ENCODE results near the gene SIPA1L3. TPM values are rescaled to one million over a fixed set of nuclear protein-coding genes. Genes with fewer than 3 reads are reported as not detected.

SIPA1L3 gene
- total and polyA plus RNA-seq, 2 experiments from 2014 or later: 13.7 to 23.3 TPM

- peaks cover 42% of the 10 kb centered on the region for H3K79me2 ChIP-seq
- no peaks in the 10 kb centered on the region for H3K9me3 ChIP-seq (ENCODE audit: low read depth)
- no peak overlapping the region for H3K4me3 ChIP-seq
- H3K27ac ChIP-seq: peak overlapping the region; percentile 93
- H3K4me1 ChIP-seq (ENCODE audit: insufficient read depth): peaks cover 19% of the 10 kb centered on the region
- TF ChIP-seq EZH2 (IDR thresholded peaks at IDR 0.05; ENCODE audit: borderline replicate concordance) (no peak), CTCF (IDR thresholded peaks at IDR 0.05; ENCODE audit: poor library complexity) (no peak), EZH2phosphoT487 (IDR thresholded peaks at IDR 0.05; ENCODE audit: low read depth, severe bottlenecking, unreplicated experiment) (no peak)
- no peak overlapping the region for H2AFZ ChIP-seq
- no peak for DNase-seq (ENCODE audit: low spot score)
- peak overlapping the region; percentile 41 for H3K4me2 ChIP-seq
- 79% methylated on average over 8 of the region's 8 CpGs for WGBS (ENCODE audit: low lambda C conversion rate, missing lambda C conversion rate)
- no peaks in the 10 kb centered on the region for H3K9me2 ChIP-seq (replicated peaks; ENCODE audit: insufficient read depth)
- no peaks in the 10 kb centered on the region for H3K36me3 ChIP-seq (replicated peaks; ENCODE audit: insufficient read depth, low read depth)
- H3K27me3 ChIP-seq: no peaks in the 10 kb centered on the region
- H4K20me1 ChIP-seq (ENCODE audit: insufficient read depth, poor library complexity, severe bottlenecking): no peaks in the 10 kb centered on the region
These were observed 98.2 kb downstream of the SIPA1L3 start for GRCh38 chr19:38005224-38005614.

GRCh38 chr19:38006361-38007045 lies 99.5 kb downstream of the SIPA1L3 start:
- Histone ChIP-seq H4K20me1 (ENCODE audit: insufficient read depth, poor library complexity, severe bottlenecking) (no peaks in the 10 kb centered on the region), H3K4me1 (ENCODE audit: insufficient read depth) (peaks cover 19% of the 10 kb centered on the region), H3K79me2 (peaks cover 36% of the 10 kb centered on the region), H3K9me2 (replicated peaks; ENCODE audit: insufficient read depth) (no peaks in the 10 kb centered on the region), H3K27ac (peak overlapping the region; percentile 37), H3K4me3 (no peak overlapping the region), H3K4me2 (peak overlapping the region; percentile 45), H3K9me3 (ENCODE audit: low read depth) (no peaks in the 10 kb centered on the region), H3K36me3 (replicated peaks; ENCODE audit: insufficient read depth, low read depth) (no peaks in the 10 kb centered on the region), H3K27me3 (no peaks in the 10 kb centered on the region), H2AFZ (no peak overlapping the region)
- TF ChIP-seq CTCF (IDR thresholded peaks at IDR 0.05; ENCODE audit: poor library complexity) (no peak), EZH2 (IDR thresholded peaks at IDR 0.05; ENCODE audit: borderline replicate concordance) (no peak), EZH2phosphoT487 (IDR thresholded peaks at IDR 0.05; ENCODE audit: low read depth, severe bottlenecking, unreplicated experiment) (no peak)
- WGBS (ENCODE audit: low lambda C conversion rate, missing lambda C conversion rate): 80% methylated on average over 20 of the region's 20 CpGs
- DNase-seq (ENCODE audit: low spot score): no peak

GRCh38 chr19:38009650-38010242 lies 102.7 kb downstream of the SIPA1L3 start:
- no peak for DNase-seq (ENCODE audit: low spot score)
- H4K20me1 ChIP-seq (ENCODE audit: insufficient read depth, poor library complexity, severe bottlenecking): no peaks in the 10 kb centered on the region
- WGBS (ENCODE audit: low lambda C conversion rate, missing lambda C conversion rate): 95% methylated on average over 9 of the region's 9 CpGs
- peaks cover 27% of the 10 kb centered on the region for H3K79me2 ChIP-seq
- no peak overlapping the region for H2AFZ ChIP-seq
- no peak overlapping the region for H3K27ac ChIP-seq
- no peaks in the 10 kb centered on the region for H3K9me3 ChIP-seq (ENCODE audit: low read depth)
- H3K4me3 ChIP-seq: no peak overlapping the region
- H3K4me1 ChIP-seq (ENCODE audit: insufficient read depth): peaks cover 6% of the 10 kb centered on the region
- H3K27me3 ChIP-seq: no peaks in the 10 kb centered on the region
- no peaks in the 10 kb centered on the region for H3K36me3 ChIP-seq (replicated peaks; ENCODE audit: insufficient read depth, low read depth)
- no peak overlapping the region for H3K4me2 ChIP-seq
- no peaks in the 10 kb centered on the region for H3K9me2 ChIP-seq (replicated peaks; ENCODE audit: insufficient read depth)
- TF ChIP-seq CTCF (IDR thresholded peaks at IDR 0.05; ENCODE audit: poor library complexity) (no peak), EZH2phosphoT487 (IDR thresholded peaks at IDR 0.05; ENCODE audit: low read depth, severe bottlenecking, unreplicated experiment) (no peak), EZH2 (IDR thresholded peaks at IDR 0.05; ENCODE audit: borderline replicate concordance) (no peak)
